Lower lobe of right lung (tissue), 2 donors: ENCODE measurements around the gene RPN2. TPM values are rescaled to one million over a fixed set of nuclear protein-coding genes. Genes with fewer than 3 reads are reported as not detected.

Experiments used
- ATAC-seq, 2 donors: fragments of 200-7000 bp; cut with Tn5 transposase; one replicate each; pipeline ENCODE4 v1.9.1; 2020 to 2022; ENCODE audit warnings: mild to moderate bottlenecking in 2 of 2, moderate library complexity in 2 of 2
- DNase-seq: peaks from one replicate; pipeline ENCODE4 v3.0.0-alpha.2; 2020
- H3K27ac ChIP-seq: fragments of 200-600 bp; one replicate; pipeline ENCODE4 v1.8.0; 2022
- H3K27me3 ChIP-seq: fragments of 200-600 bp; one replicate; pipeline ENCODE4 v1.8.0; 2022; ENCODE audit warnings: low read depth
- H3K36me3 ChIP-seq: fragments of 200-600 bp; one replicate; pipeline ENCODE4 v1.8.0; 2022; ENCODE audit warnings: mild to moderate bottlenecking
- H3K4me1 ChIP-seq: fragments of 200-600 bp; one replicate; pipeline ENCODE4 v1.8.0; 2022
- H3K4me3 ChIP-seq: fragments of 200-600 bp; one replicate; pipeline ENCODE4 v1.8.0; 2022; ENCODE audit warnings: mild to moderate bottlenecking
- H3K9me3 ChIP-seq: fragments of 200-600 bp; one replicate; pipeline ENCODE4 v1.8.0; 2022
- CTCF ChIP-seq: fragments of 200-600 bp; IDR thresholded peaks from one replicate; pipeline ENCODE4 v1.8.0; 2022; ENCODE audit warnings: antibody characterized with exemption, mild to moderate bottlenecking
- intact Hi-C: fragments of 100-400 bp; cut with DNase I; formaldehyde crosslinking; loops from one replicate; pipeline ENCODE4 v1.11.0; 2022
- total RNA-seq: library from RNA; stranded (reverse); fragmentation: NEBNext Ultra II Directional; extraction: Animal tissue kit (Norgen Biotek cat#: 25700); gene quantifications from one replicate; pipeline ENCODE4 v1.2.1, GENCODE V29; 2021
- donor health status: DM: no; HTN: yes; CAD: no; lungs with severe emphysema.

The RPN2 gene
- total RNA-seq, 1 donor from 2014 or later = 160 TPM

- Histone ChIP-seq H3K36me3 (no peaks in the 10 kb centered on the region), H3K4me1 (peaks cover 26% of the 10 kb centered on the region), H3K27me3 (no peaks in the 10 kb centered on the region), H3K9me3 (no peaks in the 10 kb centered on the region), H3K27ac (no peak overlapping the region), H3K4me3 (no peak overlapping the region)
- no peak for ATAC-seq
- no peak for DNase-seq
- intact Hi-C loops = loop anchor here (10.0 kb wide), 1 partner anchor 261 kb away; no protein-coding TSS in a partner anchor
- TF ChIP-seq CTCF = no peak
Observed at GRCh38 chr20:37273988-37274387, 94.9 kb downstream of the RPN2 start.

GRCh38 chr20:37274851-37275524 is 95.9 kb downstream of the RPN2 start:
- no peak overlapping the region for H3K4me3 ChIP-seq
- no peak for DNase-seq
- no peaks in the 10 kb centered on the region for H3K27me3 ChIP-seq
- intact Hi-C loops = loop anchor here (10.0 kb wide), 1 partner anchor 260 kb away; no protein-coding TSS in a partner anchor
- H3K4me1 ChIP-seq = peaks cover 26% of the 10 kb centered on the region
- no peaks in the 10 kb centered on the region for H3K9me3 ChIP-seq
- peak; percentile 31 to 35 for ATAC-seq
- no peak overlapping the region for H3K27ac ChIP-seq
- no peak for TF ChIP-seq CTCF
- H3K36me3 ChIP-seq = no peaks in the 10 kb centered on the region

- DNase-seq (no peak), ATAC-seq (peak; percentile 80 to 81)
- no peak overlapping the region for H3K4me3 ChIP-seq
- H3K36me3 ChIP-seq = no peaks in the 10 kb centered on the region
- intact Hi-C loops = loop anchor here (10.0 kb wide), 1 partner anchor 258 kb away; no protein-coding TSS in a partner anchor
- no peak for TF ChIP-seq CTCF
- H3K4me1 ChIP-seq = peaks cover 19% of the 10 kb centered on the region
- H3K9me3 ChIP-seq = no peaks in the 10 kb centered on the region
- H3K27me3 ChIP-seq = no peaks in the 10 kb centered on the region
- peak overlapping the region; percentile 44 for H3K27ac ChIP-seq
Observed at GRCh38 chr20:37276494-37277252, 97.5 kb downstream of the RPN2 start.

GRCh38 chr20:37277253-37277593 is 98.1 kb downstream of the RPN2 start:
- H3K36me3 ChIP-seq = no peaks in the 10 kb centered on the region
- peaks cover 19% of the 10 kb centered on the region for H3K4me1 ChIP-seq
- ATAC-seq = no peak
- H3K4me3 ChIP-seq = no peak overlapping the region
- H3K27ac ChIP-seq = peak overlapping the region; percentile 44
- no peak for TF ChIP-seq CTCF
- no peaks in the 10 kb centered on the region for H3K27me3 ChIP-seq
- intact Hi-C loops = loop anchor here (10.0 kb wide), 1 partner anchor 258 kb away; no protein-coding TSS in a partner anchor
- no peak for DNase-seq
- H3K9me3 ChIP-seq = no peaks in the 10 kb centered on the region

GRCh38 chr20:37278966-37279590 is 99.9 kb downstream of the RPN2 start:
- Histone ChIP-seq H3K27ac (no peak overlapping the region), H3K36me3 (no peaks in the 10 kb centered on the region), H3K27me3 (no peaks in the 10 kb centered on the region), H3K9me3 (no peaks in the 10 kb centered on the region), H3K4me1 (peaks cover 19% of the 10 kb centered on the region), H3K4me3 (no peak overlapping the region)
- TF ChIP-seq CTCF = no peak
- ATAC-seq (peak; percentile 29 to 32), DNase-seq (no peak)
- intact Hi-C loops = loop anchor here (10.0 kb wide), 1 partner anchor 256 kb away; no protein-coding TSS in a partner anchor
